Measurements from ENCODE around the gene CACNA2D4.
"Not testable (repeated sequence)": the region's sequence is repeated elsewhere in the genome, so short reads cannot be mapped to it uniquely, and the experiment has no call there.

The CACNA2D4 gene

DNA sequence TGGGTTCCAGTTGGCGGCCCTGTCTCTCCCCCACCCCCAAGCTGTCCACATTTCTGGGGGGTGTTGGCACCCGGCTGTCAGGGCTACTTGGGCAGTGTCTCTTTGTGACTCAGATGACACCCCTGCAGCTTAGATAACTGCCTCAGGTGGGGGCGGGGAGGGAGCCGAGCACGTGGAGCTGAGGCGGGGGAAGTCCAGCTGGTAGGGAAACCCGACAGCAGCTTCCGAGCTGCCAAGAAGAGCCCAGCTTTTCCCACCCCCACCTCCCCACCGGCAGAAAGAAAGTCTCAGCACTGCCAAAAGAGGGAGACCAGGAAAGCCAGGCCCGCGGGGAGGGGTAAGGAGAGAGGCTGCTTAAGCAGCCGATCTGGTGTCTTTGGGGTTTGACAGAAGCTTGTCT lies 96.6 kb downstream of the CACNA2D4 start:
- in situ Hi-C loops (cut with HindIII; ENCODE audit: low sequenced_read_pairs) = no loop called here
- DNase-seq (ENCODE audit: low read depth, low spot score) = no peak
- H3K4me3 ChIP-seq (ENCODE audit: low read depth, low read length) = no peak overlapping the region
- TF ChIP-seq CTCF (IDR thresholded peaks at IDR 0.05; ENCODE audit: low read depth, low read length) = no peak

- TF ChIP-seq CTCF (IDR thresholded peaks at IDR 0.05; ENCODE audit: low read depth, low read length) = no peak
- in situ Hi-C loops (cut with HindIII; ENCODE audit: low sequenced_read_pairs) = no loop called here
- no peak for DNase-seq (ENCODE audit: low read depth, low spot score)
- H3K4me3 ChIP-seq (ENCODE audit: low read depth, low read length) = no peak overlapping the region
These were observed 97.6 kb downstream of the CACNA2D4 start for GRCh38 chr12:1820896-1821291.

- no peak for TF ChIP-seq CTCF (IDR thresholded peaks at IDR 0.05; ENCODE audit: low read depth, low read length)
- H3K4me3 ChIP-seq (ENCODE audit: low read depth, low read length) = no peak within 1 kb of the TSS
- in situ Hi-C loops (cut with HindIII; ENCODE audit: low sequenced_read_pairs) = no loop called here
- DNase-seq (ENCODE audit: low read depth, low spot score) = no peak
These were observed 98.1 kb downstream of the CACNA2D4 start, which contains the start of gene LRTM2 for GRCh38 chr12:1820191-1820895. Gene LRTM2, plus strand, starts transcription at chr12:1820565. Its CDS starts 7,584 bp downstream, at chr12:1828149.

DNA sequence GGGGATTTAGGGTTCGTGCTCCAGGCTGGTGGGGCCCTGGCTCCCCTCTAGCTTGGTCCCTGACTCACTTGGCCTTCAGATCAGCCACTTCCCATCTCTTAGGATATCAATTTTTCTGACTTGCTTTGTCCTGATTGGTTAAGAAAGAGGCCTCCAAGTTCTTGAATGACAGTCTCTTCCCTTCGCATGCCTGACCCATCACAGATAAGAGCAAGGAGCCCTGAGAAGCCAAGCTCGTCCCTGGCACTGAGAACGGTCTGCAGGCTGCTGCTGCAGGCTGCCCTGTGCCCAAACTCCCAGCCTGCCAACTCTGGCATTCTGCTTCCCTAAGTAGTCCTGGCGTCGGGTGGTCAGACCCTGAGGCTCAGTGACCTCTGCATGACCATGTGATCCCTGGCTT lies 98.9 kb downstream of the CACNA2D4 start:
- no peak overlapping the region for H3K4me3 ChIP-seq (ENCODE audit: low read depth, low read length)
- in situ Hi-C loops (cut with HindIII; ENCODE audit: low sequenced_read_pairs) = no loop called here
- DNase-seq (ENCODE audit: low read depth, low spot score) = no peak
- TF ChIP-seq CTCF (IDR thresholded peaks at IDR 0.05; ENCODE audit: low read depth, low read length) = no peak

DNA sequence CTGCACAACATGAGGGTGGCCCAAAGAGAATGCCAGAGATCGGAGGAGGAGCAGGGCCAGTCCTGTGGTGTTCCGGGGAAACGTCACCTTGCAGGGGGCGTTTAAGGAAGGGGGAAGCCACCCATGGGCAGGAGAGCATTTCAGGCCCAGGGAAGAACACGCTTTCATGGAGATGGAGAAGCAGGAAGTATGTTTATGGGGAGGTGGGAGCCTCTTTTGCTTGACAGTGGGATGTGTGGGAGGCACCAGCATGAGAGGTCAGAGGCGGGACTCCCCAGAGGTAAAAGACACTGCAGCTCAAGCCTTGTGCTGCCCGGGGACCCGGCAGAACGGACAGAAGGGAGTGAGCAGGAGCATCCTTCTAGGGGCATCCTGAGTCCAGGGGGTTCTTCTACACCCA lies 99.4 kb downstream of the CACNA2D4 start:
- DNase-seq (ENCODE audit: low read depth, low spot score) = no peak

GRCh38 chr12:1817928-1818327 lies 100.5 kb downstream of the CACNA2D4 start:
- H3K4me3 ChIP-seq (ENCODE audit: low read depth, low read length); in situ Hi-C loops (cut with HindIII; ENCODE audit: low sequenced_read_pairs); DNase-seq (ENCODE audit: low read depth, low spot score): not testable (repeated sequence)

More for the DNA sequence above, 99.4 kb downstream of the CACNA2D4 start:
- in situ Hi-C loops (cut with HindIII; ENCODE audit: low sequenced_read_pairs) = no loop called here
- H3K4me3 ChIP-seq (ENCODE audit: low read depth, low read length) = no peak overlapping the region
- TF ChIP-seq CTCF (IDR thresholded peaks at IDR 0.05; ENCODE audit: low read depth, low read length) = no peak

DNA sequence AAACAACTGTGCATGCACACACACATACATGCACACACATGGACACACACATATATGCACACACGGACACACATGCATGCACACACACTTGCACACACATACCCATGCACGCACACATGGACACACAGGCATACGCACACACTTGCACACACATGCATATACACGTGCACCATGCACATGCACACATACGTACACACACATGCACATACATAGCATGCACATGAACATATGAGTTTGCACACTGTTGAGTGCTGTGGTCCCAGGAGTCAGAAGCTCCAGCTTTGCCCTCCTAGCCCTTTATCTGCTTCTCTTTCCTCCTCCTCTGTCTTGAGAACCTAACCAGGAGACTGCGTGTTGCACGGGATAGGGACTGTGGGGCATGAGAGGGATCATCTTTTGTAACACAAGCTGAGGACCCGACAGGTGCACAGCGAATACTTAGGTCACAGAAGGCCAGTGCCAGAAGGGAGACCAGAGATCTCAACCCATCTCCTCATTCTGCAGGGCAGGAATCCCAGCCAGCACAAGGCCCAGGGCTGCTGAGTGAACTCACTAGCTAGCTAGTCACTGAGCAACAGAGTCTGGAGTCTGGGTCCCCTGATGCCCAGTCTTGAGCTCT lies 101.6 kb downstream of the CACNA2D4 start:
- no peak for TF ChIP-seq CTCF (IDR thresholded peaks at IDR 0.05; ENCODE audit: low read depth, low read length)
- DNase-seq (ENCODE audit: low read depth, low spot score) = no peak
- H3K4me3 ChIP-seq (ENCODE audit: low read depth, low read length) = no peak overlapping the region
- in situ Hi-C loops (cut with HindIII; ENCODE audit: low sequenced_read_pairs) = no loop called here

Data from astrocyte of the spinal cord (primary cell).